Amygdala (tissue), 56 donors: ENCODE data around the gene WARS2.
A peak's percentile ranks its signal among the peaks of the same experiment; 100 is the strongest.
"Not testable (repeated sequence)": the region's sequence is repeated elsewhere in the genome, so short reads cannot be mapped to it uniquely, and the experiment has no call there.

Experiments used
- DNase-seq, 56 donors: peaks; one replicate each; lab custom pipeline; 2025; lab: John Stamatoyannopoulos, UW

WARS2 gene

DNA sequence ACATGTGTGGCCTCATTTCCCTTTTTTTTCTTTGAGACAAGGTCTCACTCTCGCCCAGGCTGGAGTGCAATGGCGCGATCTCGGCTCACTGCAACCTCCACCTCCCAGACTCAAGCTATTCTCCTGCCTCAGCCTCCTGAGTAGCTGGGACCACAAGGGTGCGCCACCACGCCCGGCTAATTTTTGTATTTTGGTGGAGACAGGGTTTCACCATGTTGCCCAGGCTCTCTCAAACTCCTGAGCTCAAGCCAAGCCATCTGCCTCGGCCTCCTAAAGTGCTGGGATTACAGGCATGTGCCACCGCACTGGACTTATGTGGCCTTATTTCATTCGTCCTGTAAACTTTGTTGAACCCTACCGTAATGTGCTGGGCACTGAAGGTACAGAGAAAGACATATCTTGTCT is 569 bp upstream of the WARS2 start:
- DNase-seq, result peak in 9 of 56 donors; percentile 1 to 44 (median 12)

DNA sequence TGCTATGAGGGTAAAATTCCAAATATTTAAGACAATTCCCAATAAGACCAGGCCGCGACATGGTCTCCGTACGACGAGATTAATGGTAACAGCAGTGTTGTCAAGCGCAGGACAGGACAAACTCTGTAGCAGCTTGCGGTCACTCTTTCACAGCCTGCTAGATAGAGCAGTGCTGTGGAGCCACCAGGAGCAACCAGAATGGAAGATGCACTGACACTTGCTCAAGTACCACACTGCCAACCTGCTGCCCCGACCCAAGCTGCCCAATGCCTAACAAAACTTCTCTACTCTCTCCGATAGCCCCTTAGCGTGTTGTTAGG is 636 bp downstream of the WARS2 start:
- peak in 14 of 56 donors; percentile 29 to 75 (median 52) for DNase-seq

DNA sequence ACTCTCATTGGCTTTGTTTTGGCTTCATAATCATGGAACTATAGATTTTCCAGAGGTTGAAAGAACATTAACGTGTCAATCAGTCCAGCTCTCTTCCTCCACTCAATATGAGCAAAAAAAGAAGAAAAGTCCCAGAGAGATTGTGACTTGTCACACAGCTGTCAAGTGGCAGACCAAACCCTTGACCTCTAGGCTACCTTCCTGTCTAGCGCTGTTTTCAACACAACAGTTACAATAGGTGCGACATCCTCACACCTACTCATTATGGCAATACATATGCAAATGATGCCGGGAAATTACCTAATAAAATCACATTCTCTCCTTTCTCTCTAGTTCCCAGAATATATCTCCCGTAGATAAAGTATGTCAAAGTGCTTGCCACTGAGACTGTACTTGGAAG is 1.1 kb downstream of the WARS2 start:
- DNase-seq, result no peak

DNA sequence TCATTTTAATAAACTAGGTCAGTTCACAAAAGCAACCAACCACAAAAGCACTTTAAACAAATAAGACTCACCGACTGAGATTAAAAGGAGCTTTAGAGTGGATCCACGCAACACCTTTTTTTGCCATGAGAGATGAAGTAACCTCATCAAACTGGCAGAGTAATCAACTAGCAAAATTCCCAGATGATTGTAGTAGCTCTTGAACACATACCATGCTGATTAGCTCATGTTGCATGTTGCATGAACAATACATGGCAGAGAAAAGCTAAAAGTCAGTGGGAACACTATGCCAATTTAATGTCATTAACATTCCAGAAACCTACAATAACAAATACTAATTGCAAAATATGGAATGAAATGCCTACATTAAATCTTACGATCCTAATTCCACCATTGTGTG is 4.1 kb downstream of the WARS2 start:
- DNase-seq, result no peak

DNA sequence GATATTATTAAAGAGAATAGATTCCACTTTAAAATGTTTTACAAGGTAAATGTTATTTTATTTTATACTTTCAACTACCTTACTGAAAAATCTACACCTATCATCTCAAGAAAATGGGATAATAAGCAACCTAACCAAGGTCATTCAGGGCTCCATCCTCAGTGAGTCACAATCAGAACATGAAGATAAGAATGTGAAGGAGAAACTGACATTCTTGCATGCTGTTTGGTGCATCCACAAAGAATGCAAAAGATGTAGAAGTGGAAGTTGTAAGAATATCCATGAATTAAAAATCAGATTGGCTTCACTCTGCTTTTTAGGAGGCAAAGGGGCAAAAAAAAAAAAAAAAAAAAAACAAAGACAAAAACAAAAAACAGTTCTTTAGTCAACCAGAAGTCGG is 6.5 kb downstream of the WARS2 start:
- no peak for DNase-seq

DNA sequence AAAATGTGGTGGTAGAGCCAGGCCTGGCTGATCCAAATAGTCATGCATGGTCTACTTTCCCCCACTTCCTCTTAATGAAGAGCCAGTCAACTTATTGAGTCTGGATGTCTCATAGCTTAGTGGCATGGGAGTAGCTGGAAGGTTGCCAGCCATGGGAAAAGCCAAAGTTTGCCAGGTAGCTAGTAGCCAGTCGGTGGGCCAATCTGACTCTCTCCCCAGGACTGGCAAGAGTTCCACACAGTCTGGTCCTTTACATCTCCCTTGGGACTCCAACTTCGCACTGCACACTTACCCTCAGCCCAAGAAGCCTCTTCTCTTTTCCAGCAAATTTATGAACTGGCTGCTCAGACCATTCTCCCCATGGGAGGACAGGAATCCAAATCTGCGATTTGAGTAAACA is 8.3 kb downstream of the WARS2 start:
- no peak for DNase-seq

DNA sequence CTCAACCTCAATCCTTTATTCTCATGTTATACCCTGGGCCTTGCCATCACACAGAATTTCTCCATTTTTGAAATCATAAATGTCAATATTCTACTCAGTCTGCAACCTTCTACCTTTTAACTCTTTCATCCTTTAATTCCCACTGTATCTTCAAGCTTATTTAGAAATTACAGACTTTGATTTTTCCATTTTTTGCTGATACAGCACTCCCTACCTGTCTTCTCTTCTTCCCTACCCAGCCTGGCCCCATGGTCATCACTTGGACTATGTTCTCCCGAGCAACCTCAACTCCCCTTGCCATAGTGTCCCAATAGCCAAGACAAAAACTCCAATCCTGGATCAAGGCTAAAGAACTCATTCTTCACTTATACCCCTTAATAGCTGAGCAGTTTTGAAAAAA is 14.6 kb downstream of the WARS2 start:
- no peak for DNase-seq

DNA sequence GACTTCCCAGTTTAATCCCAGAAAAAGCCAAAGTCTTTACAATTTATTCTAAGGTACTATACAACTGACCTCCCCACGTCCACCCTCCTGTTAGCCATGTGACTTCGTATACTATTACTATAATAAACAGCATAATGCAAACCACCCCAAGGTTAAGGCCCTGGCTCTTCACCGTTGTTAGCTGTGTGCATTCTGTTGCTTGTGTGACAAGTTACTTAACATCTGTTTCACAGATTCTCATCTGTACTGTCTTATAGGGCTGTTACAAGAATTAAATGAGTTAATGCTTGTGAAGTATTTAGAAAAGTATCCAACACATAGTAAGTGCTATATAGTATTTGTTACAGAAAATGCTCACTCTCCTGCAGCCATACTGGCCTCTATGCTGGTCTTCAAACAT is 15.7 kb downstream of the WARS2 start:
- DNase-seq, result no peak

DNA sequence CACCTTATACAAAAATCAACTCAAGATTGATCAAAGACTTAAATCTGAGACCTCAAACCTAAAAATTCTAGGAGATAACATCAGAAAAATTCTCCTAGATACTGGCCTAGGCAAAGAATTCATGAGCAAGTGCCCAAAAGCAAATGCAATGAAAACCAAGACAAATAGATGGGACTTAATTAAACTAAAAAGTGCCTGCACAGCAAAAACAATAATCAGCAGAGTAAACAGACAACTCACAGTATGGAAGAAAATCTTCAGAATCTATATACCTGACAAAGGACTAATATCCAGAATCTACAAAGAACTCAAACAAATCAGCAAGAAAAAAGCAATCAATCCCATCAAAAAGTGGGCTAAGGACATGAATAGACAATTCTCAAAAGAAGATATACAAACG is 18.6 kb downstream of the WARS2 start:
- DNase-seq, result not testable (repeated sequence)

DNA sequence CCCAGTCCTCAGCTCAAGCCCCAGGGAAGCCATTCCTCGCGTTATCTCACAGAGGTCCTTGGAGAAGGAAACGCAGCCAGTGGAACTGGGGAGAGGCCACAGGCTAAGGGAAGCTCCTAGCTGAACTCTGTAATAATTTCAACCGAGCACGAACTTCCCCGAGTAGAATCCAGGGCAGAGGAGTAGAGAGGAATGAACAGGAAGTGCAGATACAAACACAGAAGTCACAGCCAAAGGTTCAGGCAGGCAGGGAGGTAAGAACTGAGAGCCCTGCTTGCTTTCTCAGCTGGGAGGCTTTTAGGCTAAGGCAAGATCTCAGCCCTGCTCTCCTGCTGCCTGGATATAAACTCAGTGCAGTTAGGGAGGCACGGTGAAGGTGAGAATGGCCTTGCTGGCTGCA is 23.7 kb downstream of the WARS2 start:
- DNase-seq, result no peak

DNA sequence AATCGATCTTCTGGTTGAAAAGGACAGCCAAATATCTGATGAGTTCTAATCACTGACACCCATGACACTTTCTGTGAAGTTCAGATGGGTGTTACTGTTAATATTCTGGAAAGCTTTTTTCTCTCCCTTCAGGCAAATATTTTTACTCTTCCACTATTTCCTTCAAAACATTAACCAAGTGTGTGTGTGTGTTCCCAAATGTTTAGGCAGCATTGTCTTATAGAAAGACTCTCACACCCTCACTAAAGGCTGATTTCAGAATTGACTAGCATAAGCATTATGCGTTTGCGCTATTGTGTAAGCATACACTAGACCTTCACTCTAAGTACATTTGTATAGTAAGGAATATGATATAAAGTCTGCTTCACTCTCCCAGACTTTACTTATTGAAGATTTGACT is 24.7 kb downstream of the WARS2 start:
- no peak for DNase-seq

DNA sequence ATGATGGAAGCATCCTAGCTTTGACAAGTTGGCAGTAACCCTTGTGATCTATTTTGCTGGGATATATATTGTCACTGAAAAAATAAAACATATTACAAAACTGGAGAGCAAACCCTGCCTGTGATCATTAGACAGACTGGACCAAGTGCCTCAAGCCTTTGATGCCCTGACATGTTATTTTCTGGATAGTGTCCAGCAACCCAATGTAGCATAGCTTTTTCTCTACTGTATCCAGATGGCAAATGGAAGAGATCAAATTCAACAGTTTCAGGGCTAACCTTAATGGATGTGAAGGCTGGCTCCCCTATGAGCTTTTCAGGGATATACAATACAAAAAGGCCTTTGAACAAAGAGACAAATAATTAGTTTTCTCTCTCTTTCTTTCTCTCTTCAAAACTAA is 25.1 kb downstream of the WARS2 start:
- no peak for DNase-seq

DNA sequence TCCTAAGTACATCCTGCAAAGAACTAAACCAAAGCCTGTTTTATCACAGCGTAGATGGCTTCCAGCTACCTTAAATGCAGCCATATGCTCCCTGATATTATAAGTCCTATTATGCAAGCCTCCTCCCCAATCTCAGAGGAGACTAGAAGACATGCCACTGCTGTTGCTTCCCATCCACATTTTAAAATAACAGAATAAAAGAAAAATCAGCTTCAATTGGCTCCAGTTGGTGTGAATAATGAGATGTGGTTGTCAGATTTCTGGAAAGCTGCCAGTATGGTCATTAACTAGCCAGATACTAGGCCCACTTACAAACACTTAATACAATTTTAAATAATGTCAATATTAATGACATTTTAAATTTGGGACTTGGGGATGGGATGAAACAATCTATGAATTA is 25.7 kb downstream of the WARS2 start:
- no peak for DNase-seq

DNA sequence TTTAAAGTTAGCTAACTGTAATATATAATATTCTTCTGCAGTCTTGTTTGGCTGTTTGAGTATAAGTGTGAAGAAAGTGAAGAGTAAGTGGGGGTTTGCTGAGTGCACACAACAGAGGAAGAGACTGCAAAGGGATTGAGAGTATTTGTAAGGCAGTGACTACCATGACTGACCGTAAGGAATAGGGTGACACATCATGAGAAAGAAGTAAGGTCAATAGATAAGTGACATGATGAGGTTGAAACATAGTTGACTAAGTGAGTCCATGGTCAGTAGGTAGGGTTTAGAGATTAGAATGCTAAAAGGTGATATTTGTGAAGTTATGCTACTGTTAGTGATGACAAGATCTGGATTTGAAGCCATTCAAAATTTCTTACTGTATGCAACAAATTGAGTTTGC is 27.7 kb downstream of the WARS2 start:
- no peak for DNase-seq

DNA sequence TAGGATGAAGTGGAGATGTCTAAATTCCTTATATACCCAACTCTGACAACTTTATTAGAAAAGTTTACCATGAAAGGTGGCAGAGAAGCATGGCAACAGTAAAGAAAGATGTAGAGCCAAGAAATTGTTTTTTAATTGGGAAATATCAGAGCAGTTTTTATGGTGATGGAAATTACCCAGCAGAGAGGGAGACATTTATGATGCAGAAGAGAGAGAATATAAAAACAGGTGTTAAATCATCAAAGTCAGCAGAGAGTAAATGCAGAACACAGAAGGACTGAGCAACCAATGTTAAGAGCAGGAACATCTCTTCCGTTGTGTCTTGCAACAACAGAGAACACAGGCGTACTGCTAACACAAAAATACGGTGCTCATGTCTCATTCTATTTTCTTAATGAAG is 28.2 kb downstream of the WARS2 start:
- no peak for DNase-seq

DNA sequence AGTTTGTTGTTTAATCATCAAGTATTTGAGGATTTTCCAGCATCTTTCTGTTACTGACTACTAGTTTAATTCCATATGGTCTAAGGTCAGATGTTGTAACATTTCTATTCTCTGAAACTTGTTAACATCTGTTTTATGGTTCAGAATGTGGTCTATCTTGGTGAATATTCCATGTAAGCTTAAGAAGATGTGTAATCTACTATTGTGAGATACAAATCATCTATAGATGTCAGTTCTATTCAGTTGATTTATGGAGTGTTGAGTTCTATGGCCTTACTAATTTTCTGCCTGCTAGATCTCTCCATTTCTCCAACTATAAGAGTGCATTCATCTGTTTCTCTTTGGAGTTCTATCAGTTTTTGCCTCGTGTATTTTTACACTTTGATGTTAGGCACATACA is 31.5 kb downstream of the WARS2 start:
- DNase-seq, result no peak

DNA sequence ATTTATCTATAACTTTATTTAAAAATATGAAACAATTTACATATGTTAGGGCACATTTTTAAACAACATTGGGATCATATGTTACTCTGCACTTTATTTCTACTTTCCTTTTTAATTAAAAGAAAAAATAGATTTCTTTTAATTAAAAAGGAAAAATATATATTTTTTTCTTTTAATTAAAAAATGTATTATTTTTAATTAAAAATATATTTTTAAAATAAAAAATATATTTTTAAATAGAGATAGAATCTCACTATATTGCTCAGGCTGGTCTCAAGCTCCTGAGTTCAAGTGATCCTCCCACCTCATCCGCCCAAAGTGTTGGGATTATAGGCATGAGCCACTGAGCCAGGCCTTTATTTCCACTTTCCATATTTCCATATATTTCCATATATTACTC is 36.7 kb downstream of the WARS2 start:
- no peak for DNase-seq

DNA sequence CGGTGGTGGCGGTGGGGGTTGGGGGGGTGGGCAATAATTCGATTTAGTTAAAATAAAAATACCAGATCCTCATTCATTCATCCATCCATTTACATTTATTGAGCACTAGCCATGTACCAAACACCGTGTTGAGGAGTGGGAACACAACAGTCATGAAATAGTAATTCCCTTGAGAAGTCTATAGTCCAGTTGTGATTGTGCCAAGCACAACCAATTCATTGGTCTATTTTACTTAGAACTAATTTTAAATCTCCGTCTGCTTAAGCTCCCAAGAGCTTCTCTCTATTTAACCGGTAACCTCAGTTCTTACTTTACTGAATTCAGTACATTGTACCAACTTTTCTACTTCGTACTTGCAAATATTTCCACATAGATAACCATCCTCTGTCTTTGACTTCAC is 38.4 kb downstream of the WARS2 start:
- no peak for DNase-seq

DNA sequence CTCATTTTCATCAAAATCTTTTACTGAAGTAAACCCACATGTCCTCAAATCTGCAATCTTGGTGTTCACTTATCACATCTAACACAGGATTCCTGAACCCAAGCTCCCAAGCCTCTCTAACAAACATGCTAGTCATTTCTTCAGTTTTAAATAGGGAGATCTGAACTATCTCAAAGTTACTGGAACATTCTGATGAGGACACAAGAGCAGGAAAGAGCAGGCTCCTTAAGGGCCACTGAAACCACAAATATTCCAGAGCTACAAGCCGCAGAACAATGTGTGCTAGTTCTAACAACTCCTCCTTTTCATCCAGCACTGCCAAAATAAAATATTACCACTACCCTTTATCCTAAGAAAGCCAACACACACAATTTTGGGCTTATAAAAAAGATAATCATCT is 38.9 kb downstream of the WARS2 start:
- no peak for DNase-seq

DNA sequence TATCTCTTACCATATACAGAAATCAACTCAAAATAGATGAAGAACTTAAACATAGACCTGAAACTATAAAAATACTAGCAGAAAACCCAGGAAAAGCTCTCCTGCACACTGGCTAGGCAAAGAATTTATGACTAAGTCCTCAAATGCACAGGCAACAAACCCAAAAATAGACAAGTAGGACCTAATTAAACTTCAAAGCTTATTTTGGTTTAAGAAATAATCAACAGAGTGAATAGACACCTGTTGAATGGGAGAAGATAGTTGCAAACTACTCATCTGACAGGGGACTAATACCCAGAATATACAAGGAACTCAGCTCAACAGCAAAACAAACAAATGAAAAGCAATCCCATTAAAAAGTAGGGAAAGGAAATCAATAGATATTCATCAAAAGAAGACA is 40.7 kb downstream of the WARS2 start:
- no peak for DNase-seq

DNA sequence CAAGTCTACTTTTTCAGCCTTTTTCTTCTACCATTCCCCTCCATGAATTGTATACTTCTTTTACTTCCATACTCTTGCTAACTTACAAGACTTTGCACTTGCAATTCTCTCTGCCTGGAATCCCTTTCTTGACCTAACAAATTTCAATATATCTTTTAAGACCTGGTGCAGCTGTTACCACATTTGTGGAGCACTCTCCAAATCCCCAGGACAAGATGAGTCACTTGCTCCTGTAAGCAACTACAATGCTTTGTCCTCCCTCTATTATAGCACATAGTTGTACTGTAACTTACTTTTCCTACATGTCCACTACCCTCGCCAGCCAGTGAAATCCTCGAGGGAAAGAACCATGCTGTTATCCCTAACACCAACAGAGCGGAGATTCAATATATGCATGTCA is 43.1 kb downstream of the WARS2 start:
- no peak for DNase-seq

DNA sequence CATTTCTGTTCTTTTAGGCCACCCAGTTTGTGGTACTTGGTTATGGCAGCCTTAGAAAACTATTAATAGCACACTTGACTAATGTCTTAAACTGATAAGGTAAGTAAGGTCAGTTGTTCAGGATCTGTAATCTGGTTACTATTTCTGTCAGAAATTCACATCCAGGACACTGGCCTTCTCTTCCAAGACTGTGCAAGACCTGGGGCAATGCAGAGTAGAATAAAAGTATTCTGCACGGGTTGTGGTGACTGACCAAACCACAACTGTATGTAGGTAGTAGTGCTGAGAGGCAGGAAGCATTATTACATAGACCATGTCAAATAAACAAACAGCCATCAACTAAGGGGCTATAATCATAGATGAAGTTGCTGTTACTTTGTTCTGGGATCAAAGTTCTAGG is 46.7 kb downstream of the WARS2 start:
- DNase-seq, result no peak

DNA sequence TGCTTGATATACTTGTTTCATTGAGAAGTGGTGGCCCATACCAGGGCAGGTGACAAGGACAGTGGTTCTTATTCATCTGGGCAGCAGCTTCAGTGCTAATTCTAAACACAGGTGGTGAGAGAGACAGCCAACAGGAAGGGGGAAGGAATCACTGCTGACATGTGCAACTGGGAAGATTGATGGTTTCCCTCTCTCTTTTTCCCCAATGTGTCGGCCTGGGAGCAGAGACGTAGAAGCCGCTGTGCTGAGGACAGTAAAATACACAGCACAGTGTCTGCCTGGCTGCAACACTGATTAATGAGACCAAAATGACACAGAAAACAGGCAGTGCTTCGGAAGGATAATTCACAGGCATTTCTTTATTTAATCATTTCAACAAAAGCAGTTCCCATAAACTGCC is 48.8 kb downstream of the WARS2 start:
- no peak for DNase-seq

DNA sequence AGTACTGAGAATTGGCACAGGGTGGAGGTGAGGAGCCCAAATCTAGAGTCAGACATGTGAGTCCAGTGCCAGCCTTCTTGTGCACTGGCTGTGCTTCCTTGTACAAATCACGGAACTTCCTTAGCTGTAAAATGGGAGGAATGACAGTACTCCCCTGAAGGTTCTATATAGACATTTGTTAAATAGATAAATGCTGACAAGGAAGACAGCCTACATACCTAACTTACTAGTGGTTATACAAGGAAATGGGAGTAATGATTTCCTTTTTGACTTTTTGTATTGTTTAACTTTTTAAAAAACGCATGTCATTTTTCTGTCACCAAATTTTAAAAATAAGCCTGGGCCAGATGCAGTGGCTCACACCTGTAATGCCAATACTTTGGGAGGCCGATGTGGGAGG is 50.2 kb downstream of the WARS2 start:
- no peak for DNase-seq
